ENCODE measurements around the gene KLHL42.

The KLHL42 gene

DNA sequence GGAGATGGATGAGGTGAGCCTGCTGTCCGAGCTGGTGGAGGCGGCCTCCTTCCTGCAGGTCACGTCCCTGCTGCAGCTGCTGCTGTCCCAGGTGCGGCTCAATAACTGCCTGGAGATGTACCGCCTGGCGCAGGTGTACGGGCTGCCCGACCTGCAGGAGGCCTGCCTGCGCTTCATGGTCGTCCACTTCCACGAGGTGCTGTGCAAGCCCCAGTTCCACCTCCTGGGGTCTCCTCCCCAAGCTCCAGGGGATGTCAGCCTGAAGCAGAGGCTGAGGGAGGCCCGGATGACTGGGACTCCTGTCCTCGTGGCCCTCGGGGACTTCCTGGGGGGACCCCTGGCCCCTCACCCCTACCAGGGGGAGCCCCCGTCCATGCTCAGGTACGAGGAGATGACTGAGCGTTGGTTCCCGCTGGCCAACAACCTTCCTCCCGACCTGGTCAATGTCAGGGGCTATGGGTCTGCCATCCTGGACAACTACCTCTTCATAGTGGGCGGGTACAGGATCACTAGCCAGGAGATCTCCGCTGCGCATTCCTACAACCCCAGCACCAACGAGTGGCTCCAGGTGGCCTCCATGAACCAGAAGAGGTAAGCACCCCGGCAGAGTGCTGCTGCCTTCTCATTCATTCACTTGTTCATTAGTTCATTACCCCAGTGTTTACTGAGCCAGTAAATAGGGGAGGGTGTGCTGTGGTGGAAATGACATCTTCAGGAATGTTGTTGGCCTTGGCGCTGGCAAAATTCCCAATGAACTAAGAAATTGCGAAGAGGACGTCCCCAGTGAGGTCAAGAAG lies 777 bp downstream of the KLHL42 start:
- DNase-seq (ENCODE audit: low spot score) = peak; percentile 32

DNA sequence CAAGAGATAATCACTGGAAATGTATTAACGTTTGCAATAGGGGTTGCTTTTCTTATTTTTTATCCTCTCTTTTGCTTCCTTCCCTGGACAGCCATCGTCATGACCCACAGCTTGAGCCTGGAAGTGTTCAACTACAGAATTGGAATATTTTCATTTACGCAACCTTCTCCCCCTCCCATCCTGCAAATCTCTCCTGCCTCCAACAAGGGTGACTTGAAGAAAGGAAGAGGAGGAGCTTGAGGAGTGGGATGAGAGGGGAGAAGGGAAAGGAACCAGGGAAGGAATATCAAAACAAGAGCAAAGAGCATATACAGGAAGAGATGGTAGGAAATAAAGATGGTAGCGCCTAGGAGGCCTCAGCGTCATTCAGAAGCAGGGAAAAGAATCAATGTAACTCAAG lies 1.6 kb downstream of the KLHL42 start:
- DNase-seq (ENCODE audit: low spot score) = no peak

GRCh38 chr12:27782481-27782880 lies 2.4 kb downstream of the KLHL42 start:
- DNase-seq (ENCODE audit: low spot score) = no peak

DNA sequence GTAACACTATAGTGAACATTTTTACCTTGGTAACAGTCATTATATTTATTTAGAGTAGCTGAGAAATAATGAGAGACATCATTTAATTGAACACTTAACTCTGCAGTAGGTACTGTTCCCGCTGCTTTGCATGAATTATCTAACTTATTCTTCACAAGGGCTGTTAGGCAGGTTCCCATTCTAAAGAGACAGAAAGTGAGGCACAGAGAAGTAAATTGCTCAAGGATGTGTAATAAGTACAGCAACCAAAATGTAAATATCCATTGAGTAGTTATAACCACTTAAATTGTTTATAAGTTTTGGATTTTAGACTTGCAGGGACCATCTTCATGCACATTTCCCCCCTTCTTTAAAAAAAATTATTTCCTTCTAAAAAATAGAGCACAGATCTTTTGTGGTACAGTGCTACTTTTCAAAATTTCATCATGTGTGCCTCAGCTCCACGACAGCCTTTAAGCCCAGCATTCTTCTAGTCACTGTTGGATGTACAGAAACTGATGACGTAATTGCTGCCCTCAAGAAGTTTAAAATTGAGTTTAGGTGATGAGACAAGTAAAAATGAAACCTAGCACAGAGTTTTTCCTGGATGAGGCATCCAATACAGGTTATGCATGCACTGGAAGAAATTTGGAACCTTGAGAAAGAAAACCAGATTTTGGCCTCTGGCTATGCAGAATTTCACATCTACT lies 6.0 kb downstream of the KLHL42 start:
- DNase-seq (ENCODE audit: low spot score) = no peak

GRCh38 chr12:27787559-27787958 lies 7.5 kb downstream of the KLHL42 start:
- no peak for DNase-seq (ENCODE audit: low spot score)

DNA sequence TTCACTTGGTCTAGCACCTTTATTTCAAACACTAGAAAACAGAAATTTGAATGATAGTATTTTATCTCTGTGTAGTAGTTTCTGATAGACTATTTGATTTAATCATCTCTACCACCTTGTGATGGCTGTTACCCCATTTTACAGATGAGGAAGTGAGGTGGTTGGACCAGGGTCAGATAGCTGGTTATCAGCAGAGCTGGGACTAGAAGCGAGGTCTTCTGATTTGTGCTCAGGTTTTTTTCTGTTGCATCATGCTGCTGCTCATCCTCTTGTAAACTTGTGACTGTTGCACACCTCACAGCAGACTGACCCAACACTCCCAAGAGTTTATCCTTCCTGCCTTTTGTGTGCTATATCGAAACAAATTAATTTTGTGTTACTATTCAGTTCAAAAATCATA lies 10.1 kb downstream of the KLHL42 start:
- DNase-seq (ENCODE audit: low spot score) = no peak

- DNase-seq (ENCODE audit: low spot score) = no peak
Measured at GRCh38 chr12:27794818-27795584, 15.0 kb downstream of the KLHL42 start.

DNA sequence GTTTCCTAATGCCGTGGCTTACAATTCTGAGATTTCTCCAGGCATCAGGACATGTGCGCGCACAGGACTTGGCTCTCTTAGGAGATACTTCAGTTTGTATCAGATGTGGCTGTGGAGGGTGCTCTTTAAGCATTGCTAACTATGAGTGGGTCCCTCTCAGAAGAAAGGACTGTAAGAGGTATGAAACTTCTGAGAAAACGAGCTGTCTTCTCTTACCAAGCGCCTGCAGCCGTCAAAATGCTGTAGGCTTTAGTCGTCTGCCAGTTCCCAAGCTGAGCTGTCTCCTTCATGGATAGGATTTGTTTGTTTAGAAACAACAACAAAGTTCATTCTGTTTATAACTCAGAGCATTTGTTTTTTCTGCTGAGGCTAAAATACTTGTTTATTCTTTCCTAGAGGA lies 16.1 kb downstream of the KLHL42 start:
- DNase-seq (ENCODE audit: low spot score) = no peak

GRCh38 chr12:27797301-27798025 lies 17.4 kb downstream of the KLHL42 start:
- no peak for DNase-seq (ENCODE audit: low spot score)

DNA sequence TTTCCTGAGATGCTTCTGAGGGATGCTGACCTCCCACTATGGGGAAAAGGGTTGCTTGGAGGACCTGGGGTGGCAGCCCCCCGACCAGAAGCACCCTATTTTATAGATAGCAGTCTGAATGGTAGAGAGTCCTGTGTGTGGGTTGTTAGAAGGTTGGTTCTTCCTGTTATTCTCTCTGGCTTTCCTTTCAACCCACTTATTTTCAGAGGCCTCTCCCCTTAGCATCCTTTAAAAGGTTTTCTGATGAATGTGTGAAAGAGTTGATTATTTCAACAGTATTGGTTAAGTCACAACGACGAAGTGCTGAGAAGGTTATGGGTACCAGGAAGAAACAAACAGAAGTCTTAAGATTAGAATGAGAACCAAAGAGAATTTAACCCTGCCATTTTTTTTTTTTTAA lies 20.8 kb downstream of the KLHL42 start:
- no peak for DNase-seq (ENCODE audit: low spot score)

DNA sequence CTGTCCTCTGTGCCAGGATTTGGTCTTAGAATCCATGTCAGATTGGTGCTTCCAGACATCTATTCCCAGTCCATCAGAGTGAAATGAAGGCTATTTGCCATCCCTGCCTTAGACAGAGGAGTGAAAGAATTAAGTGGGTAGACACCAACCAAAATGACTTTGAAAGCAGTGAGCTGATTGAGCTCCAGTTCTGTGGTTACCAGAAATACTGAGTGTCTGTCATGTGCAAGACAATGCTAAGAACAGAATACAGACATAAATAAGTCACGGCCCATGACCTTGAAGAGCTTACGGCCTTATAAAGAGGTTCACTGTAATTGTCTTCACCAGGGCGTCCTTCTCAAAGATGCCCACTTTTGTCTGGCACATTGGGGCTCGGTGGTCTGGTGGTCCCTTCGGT lies 21.6 kb downstream of the KLHL42 start:
- no peak for DNase-seq (ENCODE audit: low spot score)

GRCh38 chr12:27802511-27802910 lies 22.5 kb downstream of the KLHL42 start:
- DNase-seq (ENCODE audit: low spot score) = no peak

GRCh38 chr12:27802936-27803335 lies 22.9 kb downstream of the KLHL42 start:
- no peak for DNase-seq (ENCODE audit: low spot score)

- DNase-seq (ENCODE audit: low spot score) = no peak
Measured at GRCh38 chr12:27805238-27805637, 25.2 kb downstream of the KLHL42 start.

DNA sequence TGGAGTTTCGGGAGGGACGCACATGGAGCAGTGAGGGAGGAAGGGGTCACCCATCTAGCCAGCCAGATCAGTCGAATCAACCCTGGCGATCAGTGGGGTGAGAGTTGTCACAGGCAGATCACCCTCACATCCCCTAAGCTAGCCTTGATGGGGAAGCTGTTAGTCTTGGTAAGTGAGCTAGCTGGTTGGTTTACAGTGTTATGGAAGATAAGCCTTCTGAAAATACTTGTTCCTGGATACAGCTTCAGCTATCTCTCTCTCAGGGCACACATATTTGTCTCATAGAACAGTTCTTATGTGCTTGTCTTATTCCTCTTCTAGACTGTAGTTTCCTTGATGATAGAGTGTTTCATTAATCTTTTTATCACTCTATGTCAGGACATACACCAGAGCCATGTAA lies 26.2 kb downstream of the KLHL42 start:
- DNase-seq (ENCODE audit: low spot score) = no peak

DNA sequence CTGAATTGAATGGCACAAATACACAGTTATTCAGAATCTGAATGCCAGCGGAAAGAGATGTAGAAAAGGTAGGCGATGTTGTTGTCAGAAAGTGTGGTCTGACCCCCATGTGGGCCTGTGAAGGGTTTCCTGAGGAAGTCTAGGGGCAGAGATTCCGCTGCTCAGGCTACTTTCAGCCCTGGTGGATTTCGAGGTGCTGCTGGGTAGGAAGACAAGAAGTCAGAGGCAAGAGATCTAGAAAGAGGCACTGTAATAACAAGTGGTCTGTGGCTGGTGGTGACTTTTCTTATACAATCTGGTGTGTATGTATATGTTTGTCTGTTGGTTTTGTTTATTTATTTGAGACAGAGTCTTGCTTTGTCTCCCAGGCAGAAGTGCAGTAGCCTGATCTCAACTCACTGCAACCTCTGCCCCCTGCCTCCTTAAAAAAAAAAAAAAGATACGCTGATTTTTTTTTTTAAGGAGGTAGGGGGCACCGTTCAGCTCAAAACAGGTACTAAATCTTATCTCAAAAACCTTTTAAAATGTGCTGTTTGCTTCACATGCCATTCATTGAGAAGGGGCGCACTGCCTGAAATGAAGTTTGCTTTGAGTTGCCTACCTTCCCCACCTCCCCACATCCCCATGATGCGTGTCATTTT lies 27.1 kb downstream of the KLHL42 start:
- peak; percentile 17 for DNase-seq (ENCODE audit: low spot score)

- no peak for DNase-seq (ENCODE audit: low spot score)
Measured at GRCh38 chr12:27808841-27809240, 28.8 kb downstream of the KLHL42 start.

GRCh38 chr12:27810756-27811155 lies 30.7 kb downstream of the KLHL42 start:
- DNase-seq (ENCODE audit: low spot score) = no peak

DNA sequence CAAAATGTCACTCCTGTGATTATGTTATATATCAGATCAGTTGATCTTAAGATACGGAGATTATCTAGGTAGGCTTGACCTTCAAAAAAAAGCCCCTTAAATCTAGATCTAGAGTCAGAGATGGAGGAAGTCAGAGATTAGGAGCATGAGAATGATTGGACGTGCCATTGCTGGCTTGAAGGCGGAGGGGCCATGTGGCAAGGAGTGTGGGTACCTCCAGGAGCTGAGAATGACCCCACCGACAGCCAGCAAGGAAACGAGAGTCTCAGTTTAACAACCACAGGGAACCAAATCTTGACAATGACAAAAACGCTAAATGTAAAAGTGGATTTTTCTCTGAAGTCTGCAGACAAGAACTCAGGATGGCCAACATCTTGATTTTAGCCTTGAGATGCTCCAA lies 32.5 kb downstream of the KLHL42 start:
- DNase-seq (ENCODE audit: low spot score) = no peak

DNA sequence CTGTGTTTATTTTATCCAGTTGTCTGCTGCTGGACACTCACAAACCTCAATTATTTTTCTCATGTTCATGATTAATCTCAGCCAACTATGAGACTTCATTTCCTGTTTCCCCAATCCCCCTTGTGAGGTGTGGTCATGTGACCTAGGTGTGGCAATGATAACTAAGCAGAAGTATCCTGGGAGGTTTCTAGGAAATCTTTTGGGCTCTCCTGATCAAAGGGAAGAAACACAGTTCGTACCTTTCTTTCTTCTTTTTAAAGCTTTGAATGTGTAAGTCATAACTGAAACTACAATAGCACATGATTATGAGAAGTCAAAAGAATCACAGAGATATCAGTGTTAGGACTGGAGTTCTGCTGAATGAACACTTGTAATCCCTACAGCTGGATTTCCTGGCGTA lies 34.4 kb downstream of the KLHL42 start:
- peak; percentile 44 for DNase-seq (ENCODE audit: low spot score)

GRCh38 chr12:27814851-27815591 lies 35.0 kb downstream of the KLHL42 start:
- no peak for DNase-seq (ENCODE audit: low spot score)
